GM23338 (cell line): ENCODE results near the gene RPRML. TPM values are rescaled to one million over a fixed set of nuclear protein-coding genes. Genes with fewer than 3 reads are reported as not detected.

Experiments
- ATAC-seq: fragments of 200-7000 bp; cut with Tn5 transposase; 3 replicates; pipeline ENCODE4 v1.9.1; 2020
- DNase-seq: peaks from one replicate; pipeline ENCODE4 v3.0.0-alpha.2; 2015; ENCODE audit warnings: low spot score
- H2AFZ ChIP-seq: fragments of 200-600 bp; sonication (generic); 2 replicates; pipeline ENCODE4 v1.8.0; 2016; ENCODE audit warnings: antibody characterized with exemption, mild to moderate bottlenecking, moderate library complexity
- H3F3A ChIP-seq: fragments of 200-600 bp; sonication (generic); replicated peaks from 2 replicates; pipeline ENCODE4 v1.8.0; 2017; ENCODE audit warnings: antibody characterized with exemption, mixed run types, low read depth
- H3K27ac ChIP-seq: fragments of 200-600 bp; sonication (generic); 2 replicates; pipeline ENCODE4 v1.6.1; 2016; ENCODE audit warnings: low read depth
- H3K27me3 ChIP-seq: fragments of 200-600 bp; sonication (generic); 2 replicates; pipeline ENCODE4 v1.8.0; 2016; ENCODE audit warnings: mild to moderate bottlenecking, mixed run types, moderate library complexity; ENCODE audit not compliant: insufficient read depth
- H3K36me3 ChIP-seq: fragments of 200-600 bp; sonication (generic); 2 replicates; pipeline ENCODE4 v1.8.0; 2016; ENCODE audit warnings: mild to moderate bottlenecking; ENCODE audit not compliant: insufficient read depth
- H3K4me1 ChIP-seq: fragments of 200-600 bp; sonication (generic); 2 replicates; pipeline ENCODE4 v1.8.0; 2016; ENCODE audit warnings: mild to moderate bottlenecking, moderate library complexity; ENCODE audit not compliant: insufficient read depth
- H3K4me2 ChIP-seq: fragments of 200-600 bp; sonication (generic); 2 replicates; pipeline ENCODE4 v1.7.1; 2017; ENCODE audit warnings: mixed run types
- H3K4me3 ChIP-seq: fragments of 200-600 bp; sonication (generic); 2 replicates; pipeline ENCODE4 v1.6.1; 2016; ENCODE audit warnings: mixed run types
- H3K79me2 ChIP-seq: fragments of 200-600 bp; sonication (generic); replicated peaks from 2 replicates; pipeline ENCODE4 v1.8.0; 2017; ENCODE audit warnings: mild to moderate bottlenecking; ENCODE audit not compliant: insufficient read depth
- H3K9me2 ChIP-seq: fragments of 200-600 bp; sonication (generic); 2 replicates; pipeline ENCODE4 v1.8.0; 2017; ENCODE audit not compliant: insufficient read depth
- H4K20me1 ChIP-seq: fragments of 200-600 bp; sonication (generic); replicated peaks from 2 replicates; pipeline ENCODE4 v1.8.0; 2017; ENCODE audit warnings: mild to moderate bottlenecking; ENCODE audit not compliant: insufficient read depth
- H3K27ac Mint-ChIP-seq: 2 replicates; pipeline ENCODE4 v1.8.0; 2020; ENCODE audit warnings: inconsistent platforms, mild to moderate bottlenecking, moderate library complexity, mixed read lengths
- H3K27me3 Mint-ChIP-seq: 3 replicates; pipeline ENCODE4 v1.8.0; 2022; ENCODE audit warnings: low read depth, mild to moderate bottlenecking, moderate library complexity, mixed read lengths, inconsistent platforms; ENCODE audit not compliant: insufficient read depth, poor library complexity
- H3K36me3 Mint-ChIP-seq: 3 replicates; pipeline ENCODE4 v1.8.0; 2021; ENCODE audit warnings: low read depth, mild to moderate bottlenecking, inconsistent platforms, moderate library complexity, mixed read lengths
- H3K4me1 Mint-ChIP-seq: 3 replicates; pipeline ENCODE4 v1.8.0; 2020; ENCODE audit warnings: mild to moderate bottlenecking, inconsistent platforms, mixed read lengths
- H3K4me3 Mint-ChIP-seq: 3 replicates; pipeline ENCODE4 v1.8.0; 2021; ENCODE audit warnings: moderate library complexity, mild to moderate bottlenecking, inconsistent platforms, mixed read lengths
- H3K9me3 Mint-ChIP-seq: 3 replicates; pipeline ENCODE4 v1.8.0; 2020; ENCODE audit warnings: moderate library complexity, mild to moderate bottlenecking, inconsistent platforms, mixed read lengths
- CREB1 ChIP-seq: fragments of 250-450 bp; sonication (Bioruptor Pico); IDR thresholded peaks from 2 replicates; pipeline ENCODE4 v1.5.0; 2020; ENCODE audit warnings: low read depth, mild to moderate bottlenecking, moderate library complexity
- CTCF ChIP-seq, 2 experiments: fragments of 200-600 bp in 1 of 2; sonication (generic) in 1 of 2; conservative IDR thresholded peaks; 2 replicates each; pipeline versions ENCODE4 v1.5.1 to v1.6.1; 2016 to 2017; ENCODE audit warnings: antibody characterized with exemption in 2 of 2, low read depth in 2 of 2, mild to moderate bottlenecking in 2 of 2, moderate library complexity in 1 of 2
- ETS1 ChIP-seq: IDR thresholded peaks from 2 replicates; pipeline ENCODE4 v1.6.1; 2016; ENCODE audit warnings: antibody characterized with exemption
- EZH2 ChIP-seq: fragments of 200-600 bp; sonication (generic); IDR thresholded peaks from one replicate; pipeline ENCODE4 v1.8.0; 2017; ENCODE audit warnings: antibody characterized with exemption, mild to moderate bottlenecking, low read depth; ENCODE audit not compliant: unreplicated experiment
- EZH2phosphoT487 ChIP-seq: fragments of 200-600 bp; sonication (generic); IDR thresholded peaks from one replicate; pipeline ENCODE4 v1.8.1; 2018; ENCODE audit warnings: antibody characterized with exemption; ENCODE audit not compliant: unreplicated experiment
- JUNB ChIP-seq: IDR thresholded peaks from one replicate; pipeline ENCODE4 v1.6.1; 2016; ENCODE audit warnings: antibody characterized with exemption; ENCODE audit not compliant: unreplicated experiment
- POLR2AphosphoS5 ChIP-seq: IDR thresholded peaks from 2 replicates; pipeline ENCODE4 v1.6.1; 2016; ENCODE audit warnings: antibody characterized with exemption, low read depth
- REST ChIP-seq: IDR thresholded peaks from one replicate; pipeline ENCODE4 v1.6.1; 2018; ENCODE audit warnings: antibody characterized with exemption; ENCODE audit not compliant: unreplicated experiment
- ZNF114 ChIP-seq: fragments of 250-450 bp; sonication (Bioruptor Pico); IDR thresholded peaks from 2 replicates; pipeline ENCODE4 v1.5.0; 2020; ENCODE audit warnings: mild to moderate bottlenecking, moderate library complexity
- polyA plus RNA-seq: library from polyadenylated mRNA; unstranded; fragments of >200 nt; fragmentation: Nextera tagmentation; extraction: Ambion mirVana; gene quantifications from 2 replicates; pipeline ENCODE4 v1.2.1, GENCODE V29; 2016
- total RNA-seq: library from RNA; depleted of rRNA; stranded (reverse); fragments of >200 nt; shearing (Covaris generic); gene quantifications from 2 replicates; pipeline ENCODE4 v1.2.3, GENCODE V29; 2014

The RPRML gene
- total and polyA plus RNA-seq, 2 experiments from 2014 or later = 2.1 to 16.4 TPM

GRCh38 chr17:46968224-46968834 lies 10.7 kb downstream of the RPRML start (continued):
- no peak for TF ChIP-seq EZH2phosphoT487
- TF ChIP-seq ETS1 = no peak
- TF ChIP-seq CTCF (conservative IDR thresholded peaks at IDR 0.05; ENCODE audit: low read depth in 2 of 2) = no peak
- no peak for TF ChIP-seq POLR2AphosphoS5
- no peak for TF ChIP-seq EZH2
- no peak for TF ChIP-seq CREB1
- no peak for TF ChIP-seq JUNB
- TF ChIP-seq ZNF114 = no peak

- no peaks in the 10 kb centered on the region for H3K36me3 ChIP-seq
- H4K20me1 ChIP-seq = no peaks in the 10 kb centered on the region; the same call in 1 of the 2 replicates
- ATAC-seq (peak; percentile 88), DNase-seq (peak; percentile 72)
- peaks cover 9% of the 10 kb centered on the region for H3K27me3 Mint-ChIP-seq
- H3K27ac ChIP-seq = no peak overlapping the region
- H3K4me1 ChIP-seq = no peaks in the 10 kb centered on the region
- peaks cover 7% of the 10 kb centered on the region; the same call in 1 of the 3 replicates for H3K36me3 Mint-ChIP-seq
- no peak for TF ChIP-seq ETS1
- TF ChIP-seq POLR2AphosphoS5 = no peak
- TF ChIP-seq EZH2 = no peak
- peak; percentile 97 for TF ChIP-seq REST
- H3F3A ChIP-seq = no peaks in the 10 kb centered on the region
- H2AFZ ChIP-seq = no peak overlapping the region
- H3K4me3 ChIP-seq = no peak overlapping the region
- H3K4me2 ChIP-seq = no peak overlapping the region
- no peak overlapping the region for H3K4me3 Mint-ChIP-seq
- no peak overlapping the region for H3K27ac Mint-ChIP-seq
- no peaks in the 10 kb centered on the region for H3K79me2 ChIP-seq
- H3K9me2 ChIP-seq = no peaks in the 10 kb centered on the region
- H3K4me1 Mint-ChIP-seq = no peaks in the 10 kb centered on the region
- peaks cover 6% of the 10 kb centered on the region; the same call in 2 of the 3 replicates for H3K9me3 Mint-ChIP-seq
- no peaks in the 10 kb centered on the region for H3K27me3 ChIP-seq
These were observed 14.5 kb downstream of the RPRML start for GRCh38 chr17:46964315-46965265.
